GM13977 (cell line): ENCODE data around the gene CNGA3.

Experiments used
- DNase-seq: peaks from one replicate; pipeline ENCODE4 v3.0.0; 2012; ENCODE audit warnings: low spot score
- CTCF ChIP-seq: IDR thresholded peaks from 2 replicates; pipeline ENCODE4 v1.5.1; 2012; ENCODE audit warnings: mild to moderate bottlenecking, control low read depth; ENCODE audit not compliant: insufficient read depth; ENCODE audit errors: extremely low read depth, missing control alignments
- in situ Hi-C: fragments of 300-500 bp; cut with MboI; formaldehyde crosslinking; loops from one replicate; pipeline ENCODE4 v1.12.0; 2022; ENCODE audit warnings: low sequenced_read_pairs, low pct_unique_long_range_greater_than_20kb, mixed read lengths, inconsistent platforms; ENCODE audit not compliant: unreplicated experiment

Gene CNGA3

GRCh38 chr2:98329549-98329948, 16.7 kb upstream of the CNGA3 start:
- no peak for TF ChIP-seq CTCF
- no peak for DNase-seq
- in situ Hi-C loops: no loop called here

GRCh38 chr2:98332989-98333388, 13.3 kb upstream of the CNGA3 start:
- no peak for DNase-seq
- TF ChIP-seq CTCF: no peak
- in situ Hi-C loops: no loop called here

GRCh38 chr2:98333922-98334321, 12.3 kb upstream of the CNGA3 start:
- DNase-seq: no peak
- in situ Hi-C loops: no loop called here
- TF ChIP-seq CTCF: no peak

- no peak for TF ChIP-seq CTCF
- no peak for DNase-seq
- in situ Hi-C loops: no loop called here
Observed at GRCh38 chr2:98334439-98335078, 11.7 kb upstream of the CNGA3 start.

- DNase-seq: no peak
- no peak for TF ChIP-seq CTCF
- in situ Hi-C loops: no loop called here
Observed at GRCh38 chr2:98335271-98335670, 11.0 kb upstream of the CNGA3 start.

GRCh38 chr2:98341241-98341640, 5.0 kb upstream of the CNGA3 start:
- in situ Hi-C loops: no loop called here
- no peak for TF ChIP-seq CTCF
- DNase-seq: no peak

- TF ChIP-seq CTCF: no peak
- in situ Hi-C loops: no loop called here
- no peak for DNase-seq
Observed at GRCh38 chr2:98343285-98343684, 3.0 kb upstream of the CNGA3 start.
